H1 (cell line): ENCODE measurements around the gene PCDHGB6. TPM values are rescaled to one million over a fixed set of nuclear protein-coding genes. Genes with fewer than 3 reads are reported as not detected.
A peak's percentile ranks its signal among the peaks of the same experiment; 100 is the strongest.
"Not testable (repeated sequence)": the region's sequence is repeated elsewhere in the genome, so short reads cannot be mapped to it uniquely, and the experiment has no call there.

ENCODE experiments used
- CTCF ChIA-PET: fragments of 300-600 bp; sonication (Branson Sonifier 250); formaldehyde crosslinking; loops from one replicate; lab custom pipeline; 2021; ENCODE audit not compliant: partially characterized antibody; lab: Charles Lee
- POLR2A ChIA-PET: fragments of 300-600 bp; sonication (Branson Sonifier 250); formaldehyde crosslinking; loops from one replicate; lab custom pipeline; 2021; ENCODE audit warnings: inconsistent platforms; ENCODE audit not compliant: partially characterized antibody; lab: Charles Lee
- DNase-seq, 2 experiments: peaks; one replicate each; pipeline versions ENCODE4 v3.0.0 to v3.0.0-alpha.2; 2010 to 2022; ENCODE audit warnings: low spot score in 2 of 2, low read depth in 1 of 2, mixed read lengths in 1 of 2
- FAIRE-seq: peaks from 2 replicates; lab custom pipeline; 2011; peaks lifted over from hg19 to GRCh38; lab: Jason Lieb, UNC
- H2AFZ ChIP-seq: 2 replicates; pipeline ENCODE4 v1.8.1; 2012; ENCODE audit warnings: low read length, inconsistent platforms
- H2AK5ac ChIP-seq: 2 replicates; pipeline ENCODE4 v1.6.1; 2013; ENCODE audit warnings: low read depth, low read length
- H2BK120ac ChIP-seq: replicated peaks from 2 replicates; pipeline ENCODE3; 2013; ENCODE audit warnings: low read depth, low read length, inconsistent platforms
- H2BK12ac ChIP-seq: 2 replicates; pipeline ENCODE4 v1.6.1; 2013; ENCODE audit warnings: low read depth, low read length
- H2BK15ac ChIP-seq: 2 replicates; pipeline ENCODE4 v1.6.1; 2013; ENCODE audit warnings: low read length
- H2BK20ac ChIP-seq: 2 replicates; pipeline ENCODE4 v1.6.1; 2013; ENCODE audit warnings: low read length
- H2BK5ac ChIP-seq: 2 replicates; pipeline ENCODE4 v1.6.1; 2013; ENCODE audit warnings: low read depth, low read length
- H3K14ac ChIP-seq: 2 replicates; pipeline ENCODE4 v1.6.1; 2013; ENCODE audit warnings: inconsistent platforms; ENCODE audit not compliant: insufficient read length
- H3K18ac ChIP-seq: 2 replicates; pipeline ENCODE4 v1.6.1; 2013; ENCODE audit warnings: low read length; ENCODE audit errors: extremely low read depth
- H3K23ac ChIP-seq: 2 replicates; pipeline ENCODE4 v1.6.1; 2013; ENCODE audit warnings: inconsistent platforms; ENCODE audit not compliant: insufficient read length
- H3K23me2 ChIP-seq: 2 replicates; pipeline ENCODE4 v1.6.1; 2013; ENCODE audit warnings: low read depth, low read length
- H3K27ac ChIP-seq: 2 replicates; pipeline ENCODE4 v1.6.1; 2011; ENCODE audit warnings: low read depth, low read length, inconsistent platforms
- H3K27me3 ChIP-seq, 4 experiments: replicated peaks in 1 of 4; 1 replicate in 1 of 4; 2 replicates in 3 of 4; pipeline versions ENCODE4 v1.6.1 to v1.8.1; 2011 to 2013; ENCODE audit warnings: low read length in 3 of 4, mild to moderate bottlenecking in 3 of 4, inconsistent platforms in 2 of 4, mixed read lengths in 2 of 4, moderate library complexity in 1 of 4; ENCODE audit not compliant: control insufficient read depth in 3 of 4, insufficient read depth in 3 of 4; ENCODE audit errors: extremely low read depth in 1 of 4
- H3K36me3 ChIP-seq, 4 experiments: 2 replicates each; pipeline versions ENCODE4 v1.6.1 to v1.8.1; 2011 to 2013; ENCODE audit warnings: mild to moderate bottlenecking in 4 of 4, low read length in 3 of 4, moderate library complexity in 2 of 4, control low read depth in 1 of 4, inconsistent platforms in 1 of 4; ENCODE audit not compliant: insufficient read depth in 4 of 4, control insufficient read depth in 2 of 4
- H3K4ac ChIP-seq: replicated peaks from 2 replicates; pipeline ENCODE3; 2013; ENCODE audit warnings: low read length, low read depth, mixed read lengths, inconsistent platforms; ENCODE audit not compliant: insufficient read length
- H3K4me1 ChIP-seq, 4 experiments: replicated peaks in 1 of 4; 1 replicate in 1 of 4; 2 replicates in 3 of 4; pipeline versions ENCODE4 v1.6.1 to v1.8.1; 2011 to 2013; ENCODE audit warnings: low read length in 3 of 4, inconsistent platforms in 2 of 4, mixed read lengths in 1 of 4; ENCODE audit not compliant: insufficient read depth in 4 of 4, control insufficient read depth in 3 of 4
- H3K4me2 ChIP-seq, 2 experiments: 2 replicates each; pipeline versions ENCODE4 v1.6.1 to v1.8.1; 2011 to 2013; ENCODE audit warnings: low read depth in 2 of 2, low read length in 2 of 2, control low read depth in 1 of 2, inconsistent platforms in 1 of 2, mild to moderate bottlenecking in 1 of 2; ENCODE audit not compliant: insufficient read depth in 1 of 2
- H3K4me3 ChIP-seq, 4 experiments: fragments of 200-600, 300-600 bp in 1 of 4; sonication (generic), shearing (Covaris generic), sonication (Bioruptor Twin) in 1 of 4; 2 replicates each; pipeline versions ENCODE4 v1.5.1 to v1.8.1; 2011 to 2016; ENCODE audit warnings: low read length in 4 of 4, low read depth in 3 of 4, control low read depth in 2 of 4, inconsistent platforms in 2 of 4, mild to moderate bottlenecking in 2 of 4, mixed read lengths in 1 of 4, moderate library complexity in 1 of 4; ENCODE audit not compliant: insufficient read depth in 2 of 4; ENCODE audit errors: extremely low read depth in 1 of 4
- H3K56ac ChIP-seq: replicated peaks from 2 replicates; pipeline ENCODE3; 2013; ENCODE audit warnings: low read depth, mild to moderate bottlenecking, mixed read lengths, low read length, inconsistent platforms; ENCODE audit not compliant: insufficient read length
- H3K79me1 ChIP-seq: 2 replicates; pipeline ENCODE4 v1.6.1; 2013; ENCODE audit warnings: low read depth, low read length, control low read depth
- H3K79me2 ChIP-seq, 2 experiments: 2 replicates each; pipeline versions ENCODE4 v1.6.1 to v1.8.1; 2012 to 2013; ENCODE audit warnings: low read length in 2 of 2, mild to moderate bottlenecking in 2 of 2, inconsistent platforms in 1 of 2; ENCODE audit not compliant: insufficient read depth in 2 of 2, control insufficient read depth in 1 of 2
- H3K9ac ChIP-seq, 4 experiments: replicated peaks in 1 of 4; 1 replicate in 1 of 4; 2 replicates in 3 of 4; pipeline versions ENCODE4 v1.6.1 to v1.8.1; 2011 to 2013; ENCODE audit warnings: low read depth in 3 of 4, low read length in 3 of 4, control low read depth in 2 of 4, mild to moderate bottlenecking in 2 of 4, moderate library complexity in 2 of 4, inconsistent platforms in 1 of 4; ENCODE audit errors: extremely low read depth in 1 of 4
- H3K9me3 ChIP-seq, 2 experiments: 2 replicates each; pipeline versions ENCODE4 v1.6.1 to v1.8.1; 2012 to 2013; ENCODE audit warnings: mild to moderate bottlenecking in 2 of 2, moderate library complexity in 2 of 2, control low read depth in 1 of 2, inconsistent platforms in 1 of 2, low read depth in 1 of 2, low read length in 1 of 2, mixed read lengths in 1 of 2; ENCODE audit not compliant: insufficient read depth in 2 of 2
- H4K20me1 ChIP-seq, 2 experiments: replicated peaks in 1 of 2; 2 replicates each; pipeline versions ENCODE3 to v1.8.1; 2011 to 2013; ENCODE audit warnings: inconsistent platforms in 2 of 2, low read length in 2 of 2, mild to moderate bottlenecking in 1 of 2; ENCODE audit not compliant: insufficient read depth in 2 of 2, control insufficient read depth in 1 of 2
- H4K5ac ChIP-seq: 2 replicates; pipeline ENCODE4 v1.6.1; 2013; ENCODE audit warnings: low read length, low read depth, mixed read lengths, inconsistent platforms; ENCODE audit not compliant: insufficient read length
- H4K8ac ChIP-seq: 2 replicates; pipeline ENCODE4 v1.8.0; 2013; ENCODE audit warnings: mild to moderate bottlenecking, moderate library complexity, low read length, inconsistent platforms; ENCODE audit not compliant: insufficient read depth; ENCODE audit errors: extremely low read depth
- H4K91ac ChIP-seq: replicated peaks from 2 replicates; pipeline ENCODE3; 2013; ENCODE audit warnings: low read length, mixed read lengths, inconsistent platforms; ENCODE audit not compliant: insufficient read length
- CTCF ChIP-seq, 3 experiments: IDR thresholded peaks; 1 replicate in 2 of 3; 2 replicates in 1 of 3; pipeline versions ENCODE4 v1.5.1 to v1.6.1; 2011; ENCODE audit warnings: low read length in 3 of 3, mild to moderate bottlenecking in 3 of 3, inconsistent platforms in 2 of 3, low read depth in 1 of 3, moderate library complexity in 1 of 3; ENCODE audit not compliant: insufficient read depth in 1 of 3; ENCODE audit errors: control extremely low read depth in 1 of 3
- WGBS, 2 experiments: shearing (Covaris generic) in 1 of 2; methylation state at CpG; one replicate each; pipeline versions ENCODE4 v1.1.6 to v1.1.7; 2013 to 2015; ENCODE audit warnings: low lambda C conversion rate in 2 of 2, mixed read lengths in 2 of 2, inconsistent platforms in 1 of 2, low coverage in 1 of 2, missing lambda C conversion rate in 1 of 2; ENCODE audit not compliant: insufficient replicate concordance in 2 of 2, insufficient coverage in 1 of 2, insufficient read length in 1 of 2; ENCODE audit errors: extremely low coverage in 1 of 2, missing lambda C conversion rate in 1 of 2; 5-methylcytosine and 5-hydroxymethylcytosine counted together
- polyA plus RNA-seq, 7 experiments: library from polyadenylated mRNA; depleted of rRNA in 3 of 7; stranded (reverse) in 5 of 7; unstranded in 2 of 7; fragments of >200 nt in 5 of 7; fragments of 200-250 nt in 2 of 7; gene quantifications; 1 replicate in 5 of 7; 2 replicates in 1 of 7; 4 replicates in 1 of 7; pipeline versions ENCODE4 v1.2.1 to v1.2.3, GENCODE V29; 2011 to 2013; ENCODE audit warnings: missing spikeins in 2 of 7, mixed read lengths in 2 of 7
- total RNA-seq: library from RNA; stranded (reverse); fragmentation: NEBNext Ultra II Directional; extraction: Animal tissue kit (Norgen Biotek cat#: 25700); gene quantifications from 2 replicates; pipeline ENCODE4 v1.2.1, GENCODE V29; 2021

PCDHGB6 gene
- total and polyA plus RNA-seq, 2 of the 8 experiments (the other 6 are each of a cell fraction or from before 2014, with no cell fraction given) = 3.4 to 4.1 TPM

- H2AK5ac ChIP-seq, H2BK12ac ChIP-seq, H2BK120ac ChIP-seq, H3K4me1 ChIP-seq, H3K56ac ChIP-seq, H3K79me1 ChIP-seq, H3K4ac ChIP-seq, H2BK20ac ChIP-seq, H3K14ac ChIP-seq, POLR2A ChIA-PET, H3K27ac ChIP-seq, H4K8ac ChIP-seq, H4K91ac ChIP-seq, H2BK15ac ChIP-seq, H3K4me3 ChIP-seq, H3K18ac ChIP-seq, H3K4me2 ChIP-seq, H3K36me3 ChIP-seq, H2AFZ ChIP-seq, H4K20me1 ChIP-seq, FAIRE-seq, H3K23ac ChIP-seq, H3K23me2 ChIP-seq, H3K27me3 ChIP-seq, H4K5ac ChIP-seq, H2BK5ac ChIP-seq, H3K79me2 ChIP-seq, H3K9ac ChIP-seq: not testable (repeated sequence)
- CTCF ChIA-PET = interaction anchor here (0.8 to 2.9 kb wide), 8 partner anchors 12 to 146 kb away, joined by 3 to 11 read pairs (median 5); partner anchors contain the start of genes PCDHGA5, PCDHGB2 and PCDHGB4
- 94% methylated on average over 24 of the region's 48 CpGs; no CpG with 5 or more reads in 1 of the 2 experiments for WGBS, 2 experiments
- peak in 2 of 3 experiments; percentile 6 to 24; a peak in 3 of 4 replicates for TF ChIP-seq CTCF (IDR thresholded peaks at IDR 0.05; ENCODE audit: control extremely low read depth in 1 of 3, insufficient read depth in 1 of 3, low read depth in 1 of 3, low read length in 3 of 3)
- peaks cover 36 to 45% of the 10 kb centered on the region in 2 experiments; a peak in 3 of 4 replicates for H3K9me3 ChIP-seq
- DNase-seq = peak in 1 of 2 experiments; percentile 47
These were observed 32.2 kb upstream of the PCDHGB6 start for GRCh38 chr5:141375444-141376155.
